Cerebellar cortex (tissue), 1 donor: ENCODE results near the gene ZNF835.
A peak's percentile ranks its signal among the peaks of the same experiment; 100 is the strongest.
"Not testable (repeated sequence)": the region's sequence is repeated elsewhere in the genome, so short reads cannot be mapped to it uniquely, and the experiment has no call there.

ENCODE experiments used
- DNase-seq: peaks from one replicate; pipeline ENCODE4 v3.0.0-alpha.2; 2015; ENCODE audit warnings: low spot score

ZNF835 gene

GRCh38 chr19:56671613-56671994 is at the start of gene ZNF835:
Gene ZNF835, minus strand, starts transcription at chr19:56671757. Its CDS starts 6,559 bp downstream, at chr19:56665198.
- peak; percentile 95 for DNase-seq

GRCh38 chr19:56720281-56720680 is 48.7 kb upstream of the ZNF835 start:
- no peak for DNase-seq

- DNase-seq: no peak
Observed at GRCh38 chr19:56718231-56718630, 46.7 kb upstream of the ZNF835 start.

GRCh38 chr19:56712611-56713276 is 41.2 kb upstream of the ZNF835 start:
- no peak for DNase-seq

GRCh38 chr19:56710437-56710836 is 38.9 kb upstream of the ZNF835 start:
- no peak for DNase-seq

- no peak for DNase-seq
Observed at GRCh38 chr19:56707821-56708220, 36.3 kb upstream of the ZNF835 start.

- no peak for DNase-seq
Observed at GRCh38 chr19:56705939-56706338, 34.4 kb upstream of the ZNF835 start.

- no peak for DNase-seq
Observed at GRCh38 chr19:56701895-56702294, 30.3 kb upstream of the ZNF835 start.

GRCh38 chr19:56699552-56699951 is 28.0 kb upstream of the ZNF835 start:
- DNase-seq: no peak

GRCh38 chr19:56692206-56692895 is 20.8 kb upstream of the ZNF835 start:
- DNase-seq: no peak

- no peak for DNase-seq
Observed at GRCh38 chr19:56690670-56691069, 19.1 kb upstream of the ZNF835 start.

- no peak for DNase-seq
Observed at GRCh38 chr19:56689198-56689597, 17.6 kb upstream of the ZNF835 start.

- DNase-seq: no peak
Observed at GRCh38 chr19:56687031-56687430, 15.5 kb upstream of the ZNF835 start.

- no peak for DNase-seq
Observed at GRCh38 chr19:56683116-56683515, 11.6 kb upstream of the ZNF835 start.

- DNase-seq: no peak
Observed at GRCh38 chr19:56681702-56682101, 10.1 kb upstream of the ZNF835 start.

GRCh38 chr19:56678205-56678604 is 6.6 kb upstream of the ZNF835 start:
- DNase-seq: peak; percentile 46

- DNase-seq: not testable (repeated sequence)
Observed at GRCh38 chr19:56672610-56673009, 1.1 kb upstream of the ZNF835 start.

GRCh38 chr19:56670961-56671612 is 470 bp downstream of the ZNF835 start:
- peak; percentile 21 for DNase-seq

GRCh38 chr19:56670401-56670960 is 1.1 kb downstream of the ZNF835 start:
- no peak for DNase-seq

GRCh38 chr19:56668676-56669075 is 2.9 kb downstream of the ZNF835 start:
- no peak for DNase-seq

- DNase-seq: no peak
Observed at GRCh38 chr19:56667311-56667870, 4.2 kb downstream of the ZNF835 start.

GRCh38 chr19:56664511-56664910 is 7.0 kb downstream of the ZNF835 start:
- no peak for DNase-seq
